Aortic smooth muscle cell (primary cell): Measurements from ENCODE around the gene ACSL3. TPM values are rescaled to one million over a fixed set of nuclear protein-coding genes. Genes with fewer than 3 reads are reported as not detected.

Experiments
- total RNA-seq: library from RNA; depleted of rRNA; stranded (reverse); fragments of >200 nt; gene quantifications from 2 replicates; pipeline ENCODE4 v1.2.3, GENCODE V29; 2014

Gene ACSL3
- total RNA-seq: 151 and 177 TPM in 2 replicates

GRCh38 chr2:222860740-222861410, at the start of gene ACSL3:
TSS of gene ACSL3 (plus strand) at chr2:222861036. CDS start at chr2:222908773, 47,737 bp downstream.

Other genes with a start within 250 kb of the ACSL3 start
- 10.1 and 16.0 TPM in 2 replicates for gene FARSB, start 204.9 kb upstream of the ACSL3 start, total RNA-seq
- not detected in 2 replicates for gene MOGAT1, start 189.4 kb upstream of the ACSL3 start, total RNA-seq
- gene KCNE4, start 191.2 kb downstream of the ACSL3 start, total RNA-seq: 10.8 and 14.0 TPM in 2 replicates